Hematopoietic multipotent progenitor cell treated with erythropoietin and hydrocortisone succinate and interleukin-3 and kit ligand, for 17 days (in vitro differentiated cells): ENCODE data around the gene PRKAR1B.

ENCODE experiments used
- DNase-seq: peaks from one replicate; pipeline ENCODE4 v3.0.0-alpha.2; 2015; ENCODE audit warnings: low spot score

The PRKAR1B gene

DNA sequence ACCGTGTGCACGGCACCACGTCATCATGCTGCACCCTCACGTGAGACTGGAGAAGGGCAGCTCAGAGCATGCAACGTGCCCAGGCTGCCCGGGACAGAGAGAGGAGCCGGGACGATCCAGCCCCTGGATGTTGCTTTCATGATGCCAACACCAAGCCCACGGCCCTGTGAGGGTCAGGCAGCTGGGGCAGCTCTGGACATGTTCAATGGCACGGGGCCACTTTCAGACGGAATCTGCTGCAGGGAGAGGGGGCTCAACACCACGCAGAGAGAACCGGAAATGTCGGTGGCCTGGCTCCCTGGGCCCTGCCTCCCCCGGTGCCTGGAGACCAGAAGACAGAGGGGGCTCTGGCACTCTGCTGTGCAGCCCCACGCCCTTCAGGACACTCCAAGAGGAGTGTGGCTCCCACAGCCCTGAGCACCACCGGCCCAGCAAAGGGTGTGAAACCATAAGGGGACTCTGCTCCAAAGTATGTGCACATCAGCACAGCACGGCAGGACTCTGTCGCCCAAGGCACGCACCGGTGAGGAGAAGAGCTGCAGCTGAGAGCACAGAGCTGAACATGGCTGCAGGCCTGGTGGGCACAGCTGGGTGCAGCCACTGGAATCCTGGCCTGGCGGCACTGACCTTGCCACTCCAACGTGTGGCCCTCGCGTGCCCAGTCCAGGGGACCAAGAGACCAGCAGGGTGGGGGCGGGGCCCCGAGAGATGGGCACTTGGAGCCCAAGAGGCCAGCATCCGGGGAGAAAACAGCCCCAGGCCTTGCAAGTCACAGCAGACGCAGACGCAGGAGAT, 137.1 kb downstream of the PRKAR1B start:
- DNase-seq = no peak

DNA sequence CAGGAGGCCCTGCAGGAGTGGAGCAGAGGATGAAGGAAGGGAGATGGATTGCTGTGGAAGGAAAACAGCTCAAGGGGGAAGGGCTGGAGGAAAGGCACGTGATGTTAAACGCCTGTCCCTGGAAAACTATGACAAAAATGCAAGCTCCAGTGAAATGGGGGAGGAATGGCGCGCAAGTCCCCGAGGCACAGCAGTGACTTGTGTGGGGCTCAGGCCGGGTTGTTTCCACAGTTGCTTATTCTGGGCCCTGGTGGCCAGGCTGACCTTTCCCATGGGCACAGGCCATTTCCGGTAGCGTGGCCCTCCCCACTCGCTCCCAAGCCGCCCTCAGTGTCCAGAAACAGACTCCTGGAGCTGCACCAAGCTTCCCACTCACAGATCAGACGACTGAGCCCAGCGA, 139.3 kb downstream of the PRKAR1B start:
- no peak for DNase-seq

GRCh38 chr7:586494-586893, 140.6 kb downstream of the PRKAR1B start:
- DNase-seq = no peak

- DNase-seq = no peak
Measured at GRCh38 chr7:585873-586272, 141.2 kb downstream of the PRKAR1B start.

- no peak for DNase-seq
Measured at GRCh38 chr7:585229-585711, 141.8 kb downstream of the PRKAR1B start.

DNA sequence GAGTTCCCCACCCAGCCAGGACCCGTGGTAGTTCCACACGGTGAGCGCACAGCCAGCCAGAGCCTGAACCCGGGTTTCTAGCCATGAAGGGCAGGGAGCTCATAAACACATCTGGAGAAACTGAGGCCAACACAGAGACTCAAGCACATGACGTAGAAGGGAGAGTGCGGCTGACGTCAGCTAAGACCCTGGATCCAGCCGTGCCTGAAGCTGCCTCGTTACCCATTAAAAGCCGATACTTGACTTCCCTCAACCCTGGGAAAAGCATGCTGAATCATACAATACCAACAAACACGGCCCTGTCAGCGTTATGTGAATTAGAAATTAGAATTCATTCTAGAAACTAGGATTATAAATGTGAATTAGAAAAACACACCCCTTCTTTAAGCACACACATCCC, 142.3 kb downstream of the PRKAR1B start:
- DNase-seq = no peak

GRCh38 chr7:584122-584465, 143.0 kb downstream of the PRKAR1B start:
- DNase-seq = no peak

DNA sequence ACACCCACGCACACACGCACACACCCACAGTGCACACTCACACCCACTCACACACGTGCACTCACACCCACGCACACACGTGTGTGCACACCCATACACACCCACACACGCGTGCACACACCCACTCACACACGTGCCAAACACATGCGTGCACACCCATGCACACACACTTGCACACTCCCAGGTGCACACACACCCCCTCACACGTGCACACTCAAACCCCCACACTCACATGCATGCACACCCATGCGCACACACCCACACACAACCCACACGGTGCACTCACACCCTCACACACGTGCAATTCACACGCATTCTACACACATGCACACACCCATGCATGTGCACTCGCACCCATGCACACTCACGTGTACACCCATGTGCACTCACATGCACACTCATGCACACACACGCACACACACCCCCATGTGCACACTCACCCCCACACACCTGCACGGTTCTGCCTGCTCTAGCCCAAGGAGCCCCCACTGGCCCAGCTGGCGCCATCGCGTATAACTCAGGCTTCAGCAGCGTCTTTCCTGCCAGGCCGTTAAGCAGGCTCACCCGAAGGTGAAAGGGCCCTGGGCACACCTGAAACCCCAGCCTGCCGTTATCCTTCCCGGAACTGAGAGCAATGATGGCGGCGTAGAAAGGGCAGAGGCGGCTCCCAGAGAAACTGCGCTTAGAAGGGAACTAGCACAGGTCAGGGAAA, 143.5 kb downstream of the PRKAR1B start:
- DNase-seq = no peak

GRCh38 chr7:582931-583330, 144.2 kb downstream of the PRKAR1B start:
- DNase-seq = no peak

DNA sequence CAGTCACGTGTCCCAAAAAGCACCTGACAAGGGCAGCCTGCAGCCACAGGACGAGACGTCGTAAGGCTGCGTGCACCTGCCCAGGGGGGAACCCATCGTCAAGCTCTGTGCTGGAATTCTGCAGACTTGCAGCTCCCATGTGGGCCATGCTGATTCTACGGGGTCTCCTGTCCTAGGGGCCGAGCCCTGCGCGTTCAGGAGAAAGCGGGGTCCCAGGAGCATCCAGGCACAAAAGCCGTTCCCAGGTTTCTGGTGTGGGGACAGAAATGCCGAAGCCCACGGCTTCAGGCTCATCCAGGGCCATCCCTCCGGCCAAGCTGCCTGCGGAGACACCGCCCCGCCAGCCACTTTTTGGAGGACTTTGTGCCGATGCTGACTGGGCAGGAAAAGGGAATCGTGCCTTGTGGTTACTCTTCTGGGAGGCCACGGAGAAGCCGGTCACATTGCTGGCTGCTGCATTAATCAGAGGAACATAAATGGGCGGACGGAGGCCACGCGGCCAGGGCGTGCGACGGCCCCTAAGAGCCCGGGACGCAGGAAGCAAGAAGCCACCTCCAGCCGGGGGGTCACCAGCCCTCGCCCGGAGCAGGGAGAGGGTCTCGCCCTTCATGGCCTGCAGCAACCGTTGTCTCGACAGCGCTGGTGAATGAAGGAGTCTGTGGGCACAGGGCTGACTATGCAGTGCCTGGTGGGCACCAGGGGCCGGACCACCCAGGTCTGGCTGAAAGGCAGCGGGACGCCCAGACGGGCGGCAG, 144.8 kb downstream of the PRKAR1B start:
- no peak for DNase-seq

DNA sequence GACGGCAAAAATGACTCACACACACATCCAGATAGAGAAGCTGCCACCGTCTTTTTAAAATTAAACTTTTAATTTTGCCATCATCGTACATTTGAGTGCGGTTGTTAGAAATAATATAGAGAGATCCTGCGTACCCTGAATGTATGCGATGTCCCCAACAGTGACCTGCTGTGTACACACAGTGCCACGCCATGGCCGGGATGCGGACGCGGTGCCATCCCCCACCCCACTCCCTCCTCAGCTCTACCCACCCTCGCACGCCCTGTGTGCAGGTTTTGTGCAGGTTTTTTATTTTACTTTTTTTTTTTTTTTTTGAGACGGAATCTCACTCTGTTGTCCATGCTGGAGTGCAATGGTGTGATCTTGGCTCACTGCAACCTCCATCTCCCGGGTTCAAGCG, 148.7 kb downstream of the PRKAR1B start:
- no peak for DNase-seq

DNA sequence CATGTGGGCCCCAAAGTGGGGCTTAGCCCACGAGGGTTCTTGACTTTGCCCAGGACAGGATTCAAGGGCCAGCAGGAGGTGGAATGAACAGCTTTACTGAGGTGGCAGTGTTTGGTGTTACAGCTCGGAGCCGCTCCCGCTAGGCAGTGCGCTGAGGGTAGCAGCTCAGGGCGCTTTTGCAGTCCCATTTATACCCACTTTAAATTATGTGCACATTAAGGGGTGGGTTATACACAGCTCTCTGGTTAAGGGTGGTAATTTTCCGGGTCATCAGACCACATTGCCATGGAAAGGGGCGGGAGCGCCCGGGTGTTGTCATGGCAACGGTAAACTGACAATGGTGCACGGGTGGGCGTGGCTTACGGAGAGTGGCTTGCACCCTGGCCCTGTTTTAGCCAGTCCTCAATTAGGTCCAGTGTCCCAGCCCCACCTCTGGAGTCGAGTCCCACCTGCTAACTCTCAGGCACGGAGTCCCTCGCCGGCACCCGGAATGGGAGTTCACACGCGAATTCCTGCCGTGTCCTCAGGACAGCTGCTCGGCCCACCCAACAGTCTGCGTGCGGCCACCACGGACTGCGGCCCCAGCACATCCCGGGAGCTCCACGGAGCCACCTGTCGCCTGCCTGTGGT, 149.2 kb downstream of the PRKAR1B start:
- no peak for DNase-seq

GRCh38 chr7:577278-577665, 149.8 kb downstream of the PRKAR1B start:
- DNase-seq = no peak

DNA sequence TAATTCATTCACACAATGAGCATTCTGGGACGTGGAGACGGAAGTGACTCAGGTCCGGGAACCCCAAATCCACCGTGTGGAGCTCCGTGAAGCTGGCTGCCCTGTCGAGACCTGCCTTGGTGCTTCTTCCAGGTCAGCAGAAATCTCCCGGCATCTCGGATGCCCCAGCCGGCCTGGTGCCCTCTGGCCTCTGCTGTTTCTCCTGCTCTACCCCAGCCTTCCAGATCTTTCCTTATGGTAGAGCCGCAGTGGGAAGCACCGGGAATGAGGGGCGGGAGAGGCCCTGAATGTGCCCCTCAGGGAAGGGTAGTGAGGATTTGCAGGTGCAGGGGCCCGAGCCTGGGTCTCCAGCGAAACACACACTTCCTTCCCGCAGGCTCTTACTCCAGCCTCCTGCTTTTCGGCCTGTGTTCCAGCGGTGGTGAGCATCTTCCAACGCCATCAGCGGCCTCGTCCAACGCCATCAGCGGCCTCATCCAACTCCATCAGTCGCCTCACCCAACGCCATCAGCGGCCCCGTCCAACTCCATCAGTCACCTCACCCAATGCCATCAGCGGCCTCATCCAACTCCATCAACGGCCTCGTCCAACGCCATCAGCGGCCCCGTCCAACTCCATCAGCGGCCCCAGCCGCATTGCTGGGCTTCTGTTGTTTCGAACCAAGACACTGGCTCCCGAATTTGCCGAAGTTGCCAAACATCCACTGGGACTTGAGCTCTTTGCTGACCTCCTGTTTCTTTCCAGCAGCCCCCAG, 150.4 kb downstream of the PRKAR1B start:
- DNase-seq = no peak

DNA sequence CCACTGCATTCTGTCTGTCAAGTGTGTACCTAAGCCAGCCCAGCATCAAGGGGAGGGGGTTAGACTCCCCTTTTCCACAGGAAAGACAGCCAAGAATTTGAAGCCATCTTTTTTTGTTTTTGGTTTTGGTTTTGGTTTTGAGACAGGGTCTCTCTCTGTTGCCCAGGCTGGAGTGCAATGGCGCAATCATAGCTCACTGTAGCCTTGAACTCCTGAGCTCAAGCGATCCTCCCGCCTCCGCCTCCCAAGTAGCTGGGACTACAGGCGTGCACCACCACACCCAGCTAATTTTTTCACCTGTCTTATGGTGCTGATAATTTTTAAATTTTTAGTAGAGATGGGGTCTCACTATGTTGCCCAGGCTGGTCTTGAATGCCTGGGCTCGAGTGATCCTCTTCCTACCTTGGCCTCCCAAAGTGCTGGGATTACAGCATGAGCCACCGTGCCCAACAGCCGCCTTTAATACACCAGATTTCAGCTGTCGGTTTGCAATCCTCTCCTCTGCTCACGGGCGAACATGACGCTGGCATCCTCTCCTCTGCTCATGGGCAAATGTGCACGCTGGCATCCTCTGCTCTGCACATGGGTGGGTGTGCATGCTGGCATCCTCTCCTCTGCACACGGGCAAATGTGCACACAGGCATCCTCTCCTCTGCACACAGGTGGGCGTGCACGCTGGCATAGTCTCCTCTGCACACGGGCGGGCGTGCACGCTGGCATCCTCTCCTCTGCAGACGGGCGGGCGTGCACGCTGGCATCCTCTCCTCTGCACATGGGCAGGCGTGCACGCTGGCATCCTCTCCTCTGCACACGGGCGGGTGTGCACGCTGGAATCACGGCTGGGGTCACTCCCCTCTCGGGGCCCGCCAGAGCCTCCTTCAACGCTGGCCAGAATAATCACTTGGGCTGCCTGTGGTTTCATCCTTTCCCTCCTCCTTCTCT, 151.4 kb downstream of the PRKAR1B start:
- no peak for DNase-seq

GRCh38 chr7:574661-575395, 152.3 kb downstream of the PRKAR1B start:
- DNase-seq = no peak

GRCh38 chr7:573933-574381, 153.1 kb downstream of the PRKAR1B start:
- DNase-seq = no peak

DNA sequence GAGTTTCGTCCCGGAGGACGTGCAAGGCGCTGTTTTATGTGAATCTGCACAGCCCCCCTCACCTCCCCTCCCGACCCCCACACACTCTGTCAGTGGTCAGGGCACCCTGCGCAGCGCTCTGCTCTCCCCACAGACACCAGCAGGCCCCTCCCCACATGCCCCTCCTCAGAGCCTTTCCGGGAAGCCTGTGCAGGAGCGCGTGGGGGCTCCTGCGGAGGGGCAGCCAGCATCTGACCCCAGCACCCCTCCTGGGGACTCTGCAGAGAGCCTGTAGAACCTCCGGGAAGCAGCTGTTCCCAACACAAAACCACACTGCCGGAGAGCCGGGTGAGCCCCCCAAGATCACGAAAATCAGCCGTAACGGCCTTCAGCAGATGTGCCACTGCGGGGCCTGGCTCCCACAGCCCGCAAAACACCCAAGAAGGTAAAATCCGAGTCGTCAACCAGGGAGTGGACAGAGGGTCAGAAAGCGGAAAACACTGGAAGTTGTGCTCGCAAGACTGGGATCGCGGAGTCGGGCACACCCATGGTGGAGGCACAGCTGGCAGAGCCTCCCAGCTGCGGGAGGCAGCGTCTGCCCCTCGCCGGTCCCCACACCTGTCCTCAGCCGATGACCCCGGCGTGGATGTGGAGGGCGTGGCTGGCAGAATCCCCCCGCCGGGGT, 153.7 kb downstream of the PRKAR1B start:
- DNase-seq = no peak
